ENCODE results near the gene GBX1. TPM values are rescaled to one million over a fixed set of nuclear protein-coding genes. Genes with fewer than 3 reads are reported as not detected.

GBX1 gene
- total RNA-seq, result not detected
- long read RNA-seq, result 0 reads

DNA sequence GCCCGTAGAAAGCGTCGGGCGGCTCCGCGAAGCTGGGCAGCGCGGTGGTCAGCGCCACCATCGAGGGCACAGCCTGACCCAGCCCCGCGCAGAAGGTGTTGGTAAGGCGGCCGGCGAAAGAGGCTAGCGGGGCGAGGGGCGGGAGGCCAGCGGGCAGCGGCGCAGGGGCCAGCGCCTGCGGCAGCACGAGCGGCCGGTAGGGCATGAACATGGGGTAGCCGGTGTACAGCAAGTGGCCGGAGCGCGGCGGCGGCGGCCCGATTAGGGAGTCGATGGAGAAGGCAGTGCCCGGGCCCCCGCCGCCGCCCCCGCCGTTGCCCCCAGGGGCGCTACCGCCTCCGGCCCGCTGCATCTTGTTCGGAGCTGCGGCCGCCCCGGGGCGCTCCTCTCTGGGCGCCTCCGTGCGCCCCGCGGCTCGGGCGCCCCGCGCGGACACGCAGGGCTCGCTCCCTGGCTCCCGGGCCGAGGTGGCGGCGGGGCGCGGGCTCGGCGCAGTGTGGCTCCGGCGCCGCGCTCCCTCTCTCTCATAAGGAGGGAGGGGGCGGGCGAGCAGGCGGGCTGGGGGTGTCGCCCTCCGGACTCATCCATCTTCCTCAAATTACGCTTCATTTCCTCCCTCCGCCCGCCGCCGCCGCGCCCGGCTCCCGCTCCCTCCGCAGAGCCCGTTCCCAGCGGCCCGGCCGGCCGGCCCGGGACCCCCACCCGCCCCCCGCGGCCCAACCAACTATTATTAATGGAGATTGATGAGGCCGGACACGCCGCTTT lies at the start of gene GBX1:
Gene GBX1, minus strand, starts transcription at position 498 of the 765 bp plus-strand sequence. Its CDS starts 146 bp downstream, at position 352.
- DNase-seq, result peak; percentile 52

DNA sequence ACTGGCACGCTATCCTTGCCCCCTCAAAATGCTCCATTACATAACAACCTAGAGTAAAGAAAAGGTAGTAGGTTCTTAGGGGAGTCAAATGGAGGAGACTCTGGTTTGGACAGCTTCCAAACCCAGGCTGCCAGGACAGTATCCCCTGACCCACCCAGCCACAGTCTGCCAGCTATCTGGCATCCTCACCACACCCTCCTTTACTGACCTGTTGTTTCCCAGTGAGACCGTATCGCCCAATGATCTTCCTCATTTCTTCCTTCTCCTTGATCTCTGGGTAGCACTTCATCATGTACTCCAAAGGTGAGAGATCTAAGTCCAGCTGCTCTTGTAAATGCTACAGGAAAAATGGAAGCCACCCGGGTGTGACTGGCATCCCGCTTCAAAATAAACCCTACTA lies 47.9 kb upstream of the GBX1 start:
- Histone ChIP-seq H3K9me3 (no peaks in the 10 kb centered on the region), H3K4me3 (no peak overlapping the region), H3K36me3 (peaks cover 85% of the 10 kb centered on the region), H3K27me3 (ENCODE audit: low read depth) (no peaks in the 10 kb centered on the region), H3K27ac (no peak overlapping the region), H3K4me1 (no peaks in the 10 kb centered on the region)
- intact Hi-C loops (cut with DNase I), result no loop called here
- DNase-seq (no peak), ATAC-seq (no peak)
- TF ChIP-seq, protein P1, sequence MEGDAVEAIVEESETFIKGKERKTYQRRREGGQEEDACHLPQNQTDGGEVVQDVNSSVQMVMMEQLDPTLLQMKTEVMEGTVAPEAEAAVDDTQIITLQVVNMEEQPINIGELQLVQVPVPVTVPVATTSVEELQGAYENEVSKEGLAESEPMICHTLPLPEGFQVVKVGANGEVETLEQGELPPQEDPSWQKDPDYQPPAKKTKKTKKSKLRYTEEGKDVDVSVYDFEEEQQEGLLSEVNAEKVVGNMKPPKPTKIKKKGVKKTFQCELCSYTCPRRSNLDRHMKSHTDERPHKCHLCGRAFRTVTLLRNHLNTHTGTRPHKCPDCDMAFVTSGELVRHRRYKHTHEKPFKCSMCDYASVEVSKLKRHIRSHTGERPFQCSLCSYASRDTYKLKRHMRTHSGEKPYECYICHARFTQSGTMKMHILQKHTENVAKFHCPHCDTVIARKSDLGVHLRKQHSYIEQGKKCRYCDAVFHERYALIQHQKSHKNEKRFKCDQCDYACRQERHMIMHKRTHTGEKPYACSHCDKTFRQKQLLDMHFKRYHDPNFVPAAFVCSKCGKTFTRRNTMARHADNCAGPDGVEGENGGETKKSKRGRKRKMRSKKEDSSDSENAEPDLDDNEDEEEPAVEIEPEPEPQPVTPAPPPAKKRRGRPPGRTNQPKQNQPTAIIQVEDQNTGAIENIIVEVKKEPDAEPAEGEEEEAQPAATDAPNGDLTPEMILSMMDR (IDR thresholded peaks at IDR 0.05), result no peak

More for the DNA sequence above, at the start of gene GBX1:
- no peaks in the 10 kb centered on the region for H3K9me3 ChIP-seq
- peak within 1 kb of the TSS; percentile 52 for H3K4me3 ChIP-seq
- no peaks in the 10 kb centered on the region for H3K36me3 ChIP-seq
- H3K4me1 ChIP-seq, result peaks cover 19% of the 10 kb centered on the region
- peak; percentile 57 to 63 for ATAC-seq
- intact Hi-C loops (cut with DNase I), result no loop called here
- TF ChIP-seq, protein P1 (IDR thresholded peaks at IDR 0.05), result peak; percentile 13
- H3K27ac ChIP-seq, result no peak within 1 kb of the TSS
- H3K27me3 ChIP-seq (ENCODE audit: low read depth), result peaks cover 75% of the 10 kb centered on the region

DNA sequence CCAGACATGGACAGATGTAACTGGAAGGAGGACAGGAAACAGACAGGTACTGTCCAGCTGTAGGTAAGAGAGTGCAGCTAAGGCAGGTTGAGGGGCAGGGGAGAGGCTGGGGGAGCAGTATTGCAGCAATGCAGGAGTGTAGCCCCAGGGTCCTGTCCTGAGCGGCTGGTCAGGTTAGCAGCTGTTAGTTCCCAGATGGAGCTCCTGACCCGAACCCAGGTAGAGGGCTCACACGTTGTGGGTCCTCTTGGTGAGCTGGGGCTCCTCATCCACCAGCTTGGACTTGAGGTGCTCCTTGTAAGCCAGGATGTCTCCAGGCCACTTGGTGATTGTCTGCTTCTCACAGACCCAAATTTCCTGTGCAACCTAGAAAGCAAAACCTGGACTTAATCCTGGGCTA lies 46.3 kb upstream of the GBX1 start:
- DNase-seq (no peak), ATAC-seq (no peak)
- intact Hi-C loops (cut with DNase I), result no loop called here
- TF ChIP-seq, protein P1 (IDR thresholded peaks at IDR 0.05), result no peak
- H3K4me3 ChIP-seq, result no peak overlapping the region
- no peaks in the 10 kb centered on the region for H3K9me3 ChIP-seq
- no peaks in the 10 kb centered on the region for H3K4me1 ChIP-seq
- no peak overlapping the region for H3K27ac ChIP-seq
- no peaks in the 10 kb centered on the region for H3K27me3 ChIP-seq (ENCODE audit: low read depth)
- H3K36me3 ChIP-seq, result peaks cover 69% of the 10 kb centered on the region

DNA sequence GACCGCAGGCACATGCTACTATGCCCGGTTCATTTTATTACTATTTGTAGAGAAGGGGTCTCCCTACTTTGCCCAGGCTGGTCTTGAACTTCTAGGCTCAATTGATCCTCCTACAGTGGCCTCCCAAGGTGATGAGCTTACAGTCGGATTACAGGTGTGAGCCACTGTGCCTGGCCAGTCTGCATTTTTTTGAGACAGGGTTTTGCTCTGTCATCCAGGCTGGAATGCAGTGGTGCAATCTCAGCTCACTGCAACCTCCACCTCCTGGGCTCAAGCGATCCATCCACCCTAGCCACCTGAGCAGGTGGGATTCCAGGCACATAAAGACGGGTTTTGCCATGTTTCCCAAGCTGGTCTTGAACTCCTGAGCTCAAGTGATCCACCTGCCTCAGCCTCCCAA lies 45.1 kb upstream of the GBX1 start:
- TF ChIP-seq, protein P1 (IDR thresholded peaks at IDR 0.05), result no peak
- ATAC-seq, result no peak
- intact Hi-C loops (cut with DNase I), result no loop called here
- H3K9me3 ChIP-seq, result no peaks in the 10 kb centered on the region
- no peaks in the 10 kb centered on the region for H3K4me1 ChIP-seq
- no peak overlapping the region for H3K27ac ChIP-seq
- peaks cover 57% of the 10 kb centered on the region for H3K36me3 ChIP-seq
- no peak overlapping the region for H3K4me3 ChIP-seq
- H3K27me3 ChIP-seq (ENCODE audit: low read depth), result no peaks in the 10 kb centered on the region
- no peak for DNase-seq

DNA sequence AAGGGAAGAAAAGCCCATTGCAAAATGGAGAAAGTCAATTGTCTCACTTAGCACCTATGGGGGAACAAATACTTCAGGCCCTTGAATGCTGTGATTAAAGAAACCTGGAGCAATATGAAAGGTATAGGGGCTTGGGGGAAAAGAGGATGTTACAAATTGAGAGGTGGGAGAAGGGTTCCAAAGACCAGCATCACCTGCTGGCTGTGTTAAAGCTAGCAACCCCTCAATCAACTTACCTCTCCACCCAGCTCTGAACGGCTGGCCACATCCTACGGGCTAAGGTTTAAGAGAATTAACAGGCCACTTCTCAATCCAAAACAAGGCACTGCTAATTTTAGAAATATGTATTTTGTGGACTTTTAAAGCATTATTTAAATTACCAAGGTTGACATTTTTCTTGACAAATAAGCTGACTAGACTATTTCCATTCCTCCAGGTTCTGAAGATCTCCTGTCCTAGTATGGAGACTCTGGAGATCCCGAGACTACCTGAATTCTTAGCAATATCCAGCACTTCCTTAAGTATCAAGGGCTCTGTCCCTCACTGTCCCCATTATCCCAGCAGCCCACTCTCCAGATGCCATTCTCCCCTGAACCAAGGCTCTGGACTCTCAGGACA lies 43.8 kb upstream of the GBX1 start:
- Histone ChIP-seq H3K9me3 (no peaks in the 10 kb centered on the region), H3K27me3 (ENCODE audit: low read depth) (peaks cover 7% of the 10 kb centered on the region), H3K4me1 (no peaks in the 10 kb centered on the region), H3K4me3 (no peak overlapping the region), H3K36me3 (peaks cover 44% of the 10 kb centered on the region), H3K27ac (no peak overlapping the region)
- DNase-seq (no peak), ATAC-seq (no peak)
- TF ChIP-seq, protein P1 (IDR thresholded peaks at IDR 0.05), result no peak
- intact Hi-C loops (cut with DNase I), result no loop called here
